Epithelial cell of esophagus (primary cell): ENCODE results near the gene TIMM50.

Experiments used
- DNase-seq: peaks from one replicate; pipeline ENCODE4 v3.0.0; 2010; ENCODE audit warnings: low read depth
- H3K4me3 ChIP-seq: 2 replicates; pipeline ENCODE4 v1.5.1; 2011; ENCODE audit warnings: mild to moderate bottlenecking, low read length, control low read depth
- CTCF ChIP-seq: IDR thresholded peaks from 2 replicates; pipeline ENCODE4 v1.5.1; 2011; ENCODE audit warnings: low read depth, mild to moderate bottlenecking, low read length, control low read depth, inconsistent platforms; ENCODE audit not compliant: insufficient read depth; ENCODE audit errors: missing control alignments

TIMM50 gene

DNA sequence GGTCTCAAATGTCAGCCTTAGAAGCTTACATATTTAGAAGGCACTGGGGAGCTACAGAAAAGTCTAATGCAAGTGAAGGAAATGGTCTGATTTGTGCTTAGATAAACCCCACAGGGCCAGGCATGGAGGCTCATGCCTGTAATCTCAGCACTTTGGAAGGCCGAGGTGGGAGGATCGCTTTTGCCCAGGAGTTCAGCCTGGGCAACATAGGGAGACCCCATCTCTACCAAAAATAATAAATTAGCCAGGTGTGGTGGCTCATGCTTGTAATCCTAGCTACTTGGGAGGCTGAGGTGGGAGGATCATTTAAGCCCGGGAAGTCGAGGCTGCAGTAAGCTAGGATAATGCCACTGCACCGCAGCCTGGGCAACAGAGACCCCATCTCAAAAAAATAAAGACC is 15.4 kb downstream of the TIMM50 start:
- H3K4me3 ChIP-seq: no peak overlapping the region
- no peak for TF ChIP-seq CTCF
- DNase-seq: no peak

- no peak for TF ChIP-seq CTCF
- DNase-seq: no peak
- H3K4me3 ChIP-seq: no peak overlapping the region
Observed at GRCh38 chr19:39497701-39497995, 17.0 kb downstream of the TIMM50 start.

DNA sequence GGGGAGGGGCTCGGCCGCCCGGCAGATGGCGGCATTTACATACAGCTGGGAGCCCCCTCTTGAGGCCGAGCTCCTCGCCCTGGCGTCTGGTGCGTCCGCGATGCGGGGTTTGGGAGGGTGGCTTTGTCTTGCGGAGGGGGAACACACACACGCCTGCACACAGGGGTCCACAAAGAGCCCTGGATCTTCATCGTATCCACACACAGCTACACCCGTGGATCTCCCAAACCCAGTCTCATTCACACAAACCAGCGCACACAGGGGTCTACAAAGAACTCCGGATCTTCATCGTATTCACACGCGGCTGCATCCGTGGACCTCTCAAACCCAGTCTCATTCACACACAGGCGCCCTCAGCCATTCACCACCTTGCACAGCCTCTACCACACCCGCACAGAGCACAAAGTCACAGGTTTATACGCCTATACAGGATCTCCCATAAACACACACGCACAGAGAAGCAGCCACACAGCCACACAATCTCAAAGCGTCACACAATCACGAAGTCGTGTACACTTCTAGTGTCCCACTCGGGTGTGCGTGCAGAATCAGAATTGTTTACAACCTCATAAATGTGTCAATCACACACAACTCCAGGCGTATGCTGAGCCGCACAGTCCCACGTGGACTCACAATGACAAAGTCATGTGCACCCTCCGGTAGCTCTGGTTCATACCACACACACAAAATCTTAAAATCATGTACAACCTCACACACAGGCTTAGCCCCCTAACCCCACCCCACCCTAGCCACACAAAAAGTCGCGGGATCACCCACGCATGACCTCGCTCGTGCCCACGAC is 17.6 kb downstream of the TIMM50 start:
- TF ChIP-seq CTCF: peak; percentile 29
- peak; percentile 30 for DNase-seq
- no peak overlapping the region for H3K4me3 ChIP-seq

DNA sequence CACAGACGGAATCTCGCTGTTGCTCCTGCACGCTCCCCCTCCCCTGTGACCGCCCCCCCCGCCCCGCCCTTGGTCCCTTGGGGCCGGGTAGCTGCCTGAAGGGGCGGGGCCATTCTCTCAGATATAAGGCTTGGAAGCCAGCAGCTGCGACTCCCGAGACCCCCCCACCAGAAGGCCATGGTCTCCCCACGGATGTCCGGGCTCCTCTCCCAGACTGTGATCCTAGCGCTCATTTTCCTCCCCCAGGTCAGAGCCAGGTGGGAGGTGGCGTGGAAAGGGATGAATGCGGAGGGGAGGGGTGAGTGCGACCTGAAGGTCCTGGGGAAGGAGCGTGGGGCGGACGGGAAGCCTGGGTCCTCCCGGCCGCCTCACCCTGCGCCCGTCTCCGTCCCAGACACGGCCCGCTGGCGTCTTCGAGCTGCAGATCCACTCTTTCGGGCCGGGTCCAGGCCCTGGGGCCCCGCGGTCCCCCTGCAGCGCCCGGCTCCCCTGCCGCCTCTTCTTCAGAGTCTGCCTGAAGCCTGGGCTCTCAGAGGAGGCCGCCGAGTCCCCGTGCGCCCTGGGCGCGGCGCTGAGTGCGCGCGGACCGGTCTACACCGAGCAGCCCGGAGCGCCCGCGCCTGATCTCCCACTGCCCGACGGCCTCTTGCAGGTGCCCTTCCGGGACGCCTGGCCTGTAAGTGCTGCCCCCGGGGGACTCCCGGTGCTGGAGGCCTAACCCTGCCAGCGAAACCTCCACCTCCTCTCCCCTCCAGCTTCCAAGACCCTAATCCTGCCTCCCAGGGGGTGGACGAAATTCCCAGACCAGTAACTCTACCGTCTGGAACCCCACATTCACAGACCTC is 18.4 kb downstream of the TIMM50 start, which contains the start of gene DLL3:
Gene DLL3 (plus strand): TSS at position 150 of the 845 bp plus-strand sequence. CDS start 28 bp downstream, at position 178.
- no peak within 1 kb of the TSS for H3K4me3 ChIP-seq
- DNase-seq: peak; percentile 37
- no peak for TF ChIP-seq CTCF

DNA sequence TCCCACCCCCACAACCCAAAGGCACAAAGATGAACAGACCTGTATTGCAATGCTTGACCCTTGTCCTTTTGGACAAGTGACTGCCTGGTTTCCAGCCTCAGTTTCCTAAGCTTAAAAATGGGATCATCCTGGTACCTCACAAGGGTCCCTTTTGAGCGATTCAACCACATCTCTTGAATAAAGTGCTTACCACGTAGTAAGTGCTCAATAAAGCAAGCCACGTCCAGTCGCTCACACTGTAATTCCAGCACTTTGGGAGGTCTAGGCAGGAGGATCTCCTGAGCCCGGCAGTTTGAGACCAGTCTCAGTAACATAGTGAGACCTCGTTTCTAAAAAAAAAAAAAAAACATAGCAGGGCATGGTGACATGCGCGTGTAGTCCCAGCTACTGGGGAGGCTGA is 19.3 kb downstream of the TIMM50 start:
- H3K4me3 ChIP-seq: no peak overlapping the region
- TF ChIP-seq CTCF: no peak
- no peak for DNase-seq

DNA sequence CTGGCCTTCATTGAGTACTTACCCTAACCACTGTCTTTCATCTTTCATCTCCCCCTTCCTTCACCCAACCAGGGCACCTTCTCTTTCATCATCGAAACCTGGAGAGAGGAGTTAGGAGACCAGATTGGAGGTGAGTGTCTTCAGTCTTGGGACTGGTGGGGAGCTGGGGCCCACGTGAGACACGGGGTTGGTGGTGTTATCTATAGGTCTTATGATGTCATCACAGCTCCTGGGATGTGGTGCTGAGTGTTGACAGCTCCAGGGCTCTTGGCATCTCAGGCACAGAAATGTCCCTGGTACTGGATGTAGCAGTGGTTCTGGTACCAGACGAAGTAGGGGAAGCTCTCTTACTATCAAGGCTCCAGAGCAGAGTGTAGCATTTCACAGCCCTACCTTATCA is 19.9 kb downstream of the TIMM50 start:
- no peak overlapping the region for H3K4me3 ChIP-seq
- TF ChIP-seq CTCF: no peak

More for the DNA sequence above, 19.9 kb downstream of the TIMM50 start:
- no peak for DNase-seq
